ENCODE results near the gene MRPS12. TPM values are rescaled to one million over a fixed set of nuclear protein-coding genes. Genes with fewer than 3 reads are reported as not detected.

MRPS12 gene
- total RNA-seq, 4 donors from 2014 or later, result 27.2 to 74.6 (median 44.2) TPM

- intact Hi-C loops (cut with DNase I), result no loop called here
- H3K9me3 ChIP-seq, result no peaks in the 10 kb centered on the region
- no peaks in the 10 kb centered on the region for H3K36me3 ChIP-seq
- H3K4me1 ChIP-seq, result peaks cover 12 to 28% (median 12%) of the 10 kb centered on the region in 3 donors
- no peak overlapping the region for H3K4me3 ChIP-seq
- no peak overlapping the region for H3K27ac ChIP-seq
- TF ChIP-seq POLR2A (IDR thresholded peaks at IDR 0.05), result no peak
- peaks cover 0 to 10% (median 0%) of the 10 kb centered on the region in 4 donors for H3K27me3 ChIP-seq
- DNase-seq, result no peak
- WGBS, 2 donors, result 71 to 84% methylated on average over 2 of the region's 2 CpGs
Observed at GRCh38 chr19:38971672-38972071, 40.9 kb downstream of the MRPS12 start.

- Histone ChIP-seq H3K27me3 (peaks cover 0 to 15% (median 0%) of the 10 kb centered on the region in 4 donors), H3K36me3 (no peaks in the 10 kb centered on the region), H3K4me3 (peak overlapping the region; percentile 43 to 72 (median 62)), H3K4me1 (peaks cover 12 to 29% (median 13%) of the 10 kb centered on the region in 3 donors), H3K9me3 (no peaks in the 10 kb centered on the region), H3K27ac (peak overlapping the region; percentile 79 to 92 (median 86))
- TF ChIP-seq POLR2A (IDR thresholded peaks at IDR 0.05) (no peak), CTCF (IDR thresholded peaks at IDR 0.05) (no peak)
- DNase-seq, result no peak
- WGBS, 2 donors, result 25 to 29% methylated on average over 19 of the region's 19 CpGs
- intact Hi-C loops (cut with DNase I), result no loop called here
Observed at GRCh38 chr19:38974624-38975213, 44.0 kb downstream of the MRPS12 start.

DNA sequence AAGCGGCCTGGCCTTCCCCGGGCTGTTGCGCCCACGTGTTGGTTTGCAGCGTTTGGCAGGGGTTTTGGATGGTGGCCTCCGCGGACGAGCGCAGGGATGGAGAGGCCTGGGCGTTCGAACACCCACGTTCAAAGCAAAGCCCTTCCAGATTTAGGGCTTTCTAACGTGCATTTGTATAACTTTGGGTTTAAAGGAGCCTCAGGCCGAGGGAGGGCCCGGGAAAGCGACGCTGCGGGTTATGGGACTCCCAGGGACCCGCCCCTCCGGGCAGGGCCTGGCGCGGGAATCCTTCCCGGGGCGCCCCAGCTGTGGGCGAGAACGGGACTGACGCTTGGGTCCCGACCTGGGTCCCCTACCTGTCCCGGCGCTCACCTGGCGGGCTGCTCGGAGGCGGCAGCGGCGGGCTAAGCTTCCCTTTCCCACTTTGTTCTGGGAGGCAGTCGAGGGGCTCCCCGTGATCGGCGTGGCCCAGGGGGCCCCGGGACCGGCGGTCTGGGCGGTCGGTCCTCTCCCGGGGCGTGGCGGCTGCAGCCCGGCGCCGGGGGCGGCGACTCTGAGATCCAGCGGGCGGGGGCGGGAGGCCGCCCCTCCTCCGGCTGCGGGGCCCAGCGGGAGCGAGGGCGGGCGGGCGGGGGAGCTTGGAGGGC lies 44.6 kb downstream of the MRPS12 start, which contains the start of gene FBXO17:
Gene FBXO17 (minus strand): TSS at position 529 of the 647 bp plus-strand sequence. CDS start 25,423 bp downstream, outside the sequence.
- intact Hi-C loops (cut with DNase I), result no loop called here

GRCh38 chr19:38975861-38976271 lies 45.1 kb downstream of the MRPS12 start:
- TF ChIP-seq POLR2A (IDR thresholded peaks at IDR 0.05) (no peak), CTCF (IDR thresholded peaks at IDR 0.05) (no peak)
- H3K27ac ChIP-seq, result peak overlapping the region; percentile 79 to 92 (median 86)
- peaks cover 11 to 29% (median 12%) of the 10 kb centered on the region in 3 donors for H3K4me1 ChIP-seq
- H3K36me3 ChIP-seq, result no peaks in the 10 kb centered on the region
- peaks cover 0 to 15% (median 0%) of the 10 kb centered on the region in 4 donors for H3K27me3 ChIP-seq
- intact Hi-C loops (cut with DNase I), result no loop called here
- DNase-seq, result no peak
- WGBS, 2 donors, result 7 to 11% methylated on average over 5 to 7 of the region's 22 CpGs
- no peaks in the 10 kb centered on the region for H3K9me3 ChIP-seq
- peak overlapping the region; percentile 43 to 72 (median 62) for H3K4me3 ChIP-seq

More for the DNA sequence above, 44.6 kb downstream of the MRPS12 start, which contains the start of gene FBXO17:
- DNase-seq, result no peak
- 16 to 18% methylated on average over 12 to 13 of the region's 63 CpGs for WGBS, 2 donors
- H3K4me3 ChIP-seq, result peak within 1 kb of the TSS; percentile 43 to 72 (median 62)
- TF ChIP-seq CTCF (IDR thresholded peaks at IDR 0.05) (peak in 1 of 6 experiments; percentile 5), POLR2A (IDR thresholded peaks at IDR 0.05) (no peak)
- H3K27me3 ChIP-seq, result peaks cover 0 to 15% (median 0%) of the 10 kb centered on the region in 4 donors
- no peaks in the 10 kb centered on the region for H3K9me3 ChIP-seq
- no peaks in the 10 kb centered on the region for H3K36me3 ChIP-seq
- H3K4me1 ChIP-seq, result peaks cover 12 to 29% (median 13%) of the 10 kb centered on the region in 3 donors
- H3K27ac ChIP-seq, result peak within 1 kb of the TSS; percentile 79 to 92 (median 86)

DNA sequence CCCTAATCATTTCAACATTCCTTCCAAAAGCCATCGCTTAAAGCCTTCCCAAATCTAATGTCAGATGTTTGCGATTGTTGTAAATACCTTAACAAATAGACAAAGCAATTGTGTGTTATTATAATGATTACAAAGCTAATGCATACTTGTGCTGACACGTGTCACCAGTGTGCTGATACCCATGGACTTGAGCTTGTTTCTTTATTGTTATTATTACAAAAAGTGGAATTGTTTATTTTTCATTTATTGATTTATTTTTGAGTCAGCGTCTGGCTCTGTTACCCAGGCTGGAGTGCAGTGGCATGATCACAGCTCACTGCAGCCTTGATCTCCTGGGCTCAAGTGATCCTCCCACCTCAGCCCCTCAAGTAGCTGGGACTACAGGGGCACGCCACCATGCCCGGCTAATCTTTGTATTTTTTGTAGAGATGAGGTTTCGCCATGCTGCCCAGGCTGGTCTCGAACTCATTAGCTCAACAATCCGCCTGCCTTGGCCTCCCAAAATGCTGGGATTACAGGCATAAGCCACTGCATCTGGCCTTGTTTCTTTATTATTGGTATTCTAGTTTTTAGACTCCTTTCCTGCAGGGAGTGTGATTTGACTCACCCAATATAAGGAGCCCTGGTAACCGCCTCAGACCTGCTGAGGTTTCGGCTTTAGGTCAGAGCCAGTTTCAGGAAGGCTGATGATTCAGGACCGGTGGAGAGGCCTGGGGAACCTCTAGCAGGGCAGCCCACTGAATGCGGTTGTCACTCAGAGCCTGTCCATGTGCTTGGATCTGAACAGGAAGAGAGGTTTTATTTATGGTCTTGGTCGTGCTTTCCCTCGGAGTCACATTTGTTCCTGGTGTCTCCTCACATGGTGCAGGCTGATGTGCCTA lies 46.9 kb downstream of the MRPS12 start:
- DNase-seq, result no peak
- Histone ChIP-seq H3K4me3 (no peak overlapping the region), H3K27me3 (peaks cover 0 to 15% (median 0%) of the 10 kb centered on the region in 4 donors), H3K27ac (no peak overlapping the region), H3K9me3 (no peaks in the 10 kb centered on the region), H3K4me1 (peaks cover 11 to 29% (median 12%) of the 10 kb centered on the region in 3 donors), H3K36me3 (no peaks in the 10 kb centered on the region)
- TF ChIP-seq POLR2A (IDR thresholded peaks at IDR 0.05) (no peak), CTCF (IDR thresholded peaks at IDR 0.05) (no peak)
- WGBS, 2 donors, result 69 to 71% methylated on average over 14 of the region's 15 CpGs
- intact Hi-C loops (cut with DNase I), result no loop called here

All from esophagus squamous epithelium (tissue), 5 donors.